Mesodermal cell (in vitro differentiated cells): ENCODE measurements around the gene POR.
"Not testable (repeated sequence)": the region's sequence is repeated elsewhere in the genome, so short reads cannot be mapped to it uniquely, and the experiment has no call there.

Experiments
- H3K27ac ChIP-seq: 2 replicates; pipeline ENCODE4 v1.7.0; 2013; ENCODE audit warnings: mild to moderate bottlenecking, low read depth, low read length, moderate library complexity; ENCODE audit not compliant: severe bottlenecking
- H3K36me3 ChIP-seq: 2 replicates; pipeline ENCODE4 v1.7.1; 2013; ENCODE audit warnings: mild to moderate bottlenecking, low read length, moderate library complexity; ENCODE audit not compliant: control insufficient read depth, insufficient read depth
- H3K4me1 ChIP-seq: one replicate; pipeline ENCODE4 v1.7.1; 2013; ENCODE audit warnings: mild to moderate bottlenecking, low read length; ENCODE audit not compliant: insufficient read depth, control insufficient read depth, poor library complexity, severe bottlenecking
- H3K4me3 ChIP-seq: 2 replicates; pipeline ENCODE4 v1.7.0; 2013; ENCODE audit warnings: low read length, control low read depth, mild to moderate bottlenecking; ENCODE audit not compliant: insufficient read depth, poor library complexity, severe bottlenecking; ENCODE audit errors: extremely low read depth
- H3K9me3 ChIP-seq: 2 replicates; pipeline ENCODE4 v1.7.1; 2013; ENCODE audit warnings: mild to moderate bottlenecking, low read length, moderate library complexity; ENCODE audit not compliant: control insufficient read depth
- WGBS, 2 experiments: methylation state at CpG; one replicate each; pipeline ENCODE4 v1.1.5; 2013; ENCODE audit warnings: missing lambda C conversion rate in 2 of 2; ENCODE audit not compliant: insufficient coverage in 2 of 2; 5-methylcytosine and 5-hydroxymethylcytosine counted together

Gene POR

GRCh38 chr7:75905785-75906604 is 9.0 kb upstream of the POR start:
- no peaks in the 10 kb centered on the region for H3K36me3 ChIP-seq
- H3K9me3 ChIP-seq: no peaks in the 10 kb centered on the region
- WGBS, 2 experiments: 53 to 61% methylated on average over 9 to 15 of the region's 17 CpGs
- no peak overlapping the region for H3K4me3 ChIP-seq
- no peak overlapping the region for H3K27ac ChIP-seq
- H3K4me1 ChIP-seq: no peaks in the 10 kb centered on the region

GRCh38 chr7:75906991-75907667 is 7.8 kb upstream of the POR start:
- Histone ChIP-seq H3K9me3 (no peaks in the 10 kb centered on the region), H3K4me3 (no peak overlapping the region), H3K36me3 (no peaks in the 10 kb centered on the region), H3K27ac (no peak overlapping the region), H3K4me1 (no peaks in the 10 kb centered on the region)
- 85 to 98% methylated on average over 7 to 10 of the region's 10 CpGs for WGBS, 2 experiments

GRCh38 chr7:75907668-75908039 is 7.3 kb upstream of the POR start:
- not testable (repeated sequence) for H3K4me3 ChIP-seq, H3K9me3 ChIP-seq, H3K4me1 ChIP-seq, H3K36me3 ChIP-seq, H3K27ac ChIP-seq
- WGBS, 2 experiments: 87 to 93% methylated on average over 4 to 5 of the region's 9 CpGs

GRCh38 chr7:75909521-75910132 is 5.3 kb upstream of the POR start:
- WGBS, 2 experiments: 94 to 100% methylated on average over 2 to 5 of the region's 5 CpGs

GRCh38 chr7:75911186-75911585 is 3.8 kb upstream of the POR start:
- H3K4me1 ChIP-seq, H3K9me3 ChIP-seq, H3K4me3 ChIP-seq, H3K36me3 ChIP-seq, H3K27ac ChIP-seq: not testable (repeated sequence)
- WGBS, 2 experiments: 87 to 92% methylated on average over 10 to 11 of the region's 12 CpGs

More at GRCh38 chr7:75909521-75910132, 5.3 kb upstream of the POR start:
- Histone ChIP-seq H3K36me3 (no peaks in the 10 kb centered on the region), H3K4me3 (no peak overlapping the region), H3K27ac (no peak overlapping the region), H3K9me3 (no peaks in the 10 kb centered on the region), H3K4me1 (peaks cover 6% of the 10 kb centered on the region)

GRCh38 chr7:75913437-75913836 is 1.5 kb upstream of the POR start:
- Histone ChIP-seq H3K4me3 (no peak overlapping the region), H3K9me3 (no peaks in the 10 kb centered on the region), H3K36me3 (no peaks in the 10 kb centered on the region), H3K27ac (no peak overlapping the region), H3K4me1 (peaks cover 12% of the 10 kb centered on the region)
- WGBS, 2 experiments: 93% methylated on average over 3 of the region's 6 CpGs; no CpG with 5 or more reads in 1 of the 2 experiments

- Histone ChIP-seq H3K27ac (peak overlapping the region; percentile 71), H3K9me3 (no peaks in the 10 kb centered on the region), H3K36me3 (no peaks in the 10 kb centered on the region), H3K4me3 (peak overlapping the region; percentile 96), H3K4me1 (peaks cover 12% of the 10 kb centered on the region)
- WGBS, 2 experiments: 49 to 57% methylated on average over 16 to 18 of the region's 18 CpGs
These were observed 743 bp upstream of the POR start for GRCh38 chr7:75914169-75914654.

- Histone ChIP-seq H3K9me3 (no peaks in the 10 kb centered on the region), H3K36me3 (no peaks in the 10 kb centered on the region), H3K27ac (no peak overlapping the region), H3K4me1 (peaks cover 12% of the 10 kb centered on the region), H3K4me3 (peak overlapping the region; percentile 96)
- 1 to 2% methylated on average over 18 to 26 of the region's 32 CpGs for WGBS, 2 experiments
These were observed 631 bp downstream of the POR start for GRCh38 chr7:75915416-75916156.

GRCh38 chr7:75916259-75916658 is 1.3 kb downstream of the POR start:
- Histone ChIP-seq H3K9me3 (no peaks in the 10 kb centered on the region), H3K27ac (no peak overlapping the region)
- WGBS, 2 experiments: 53 to 57% methylated on average over 1 to 4 of the region's 5 CpGs

More at GRCh38 chr7:75916259-75916658, 1.3 kb downstream of the POR start:
- no peaks in the 10 kb centered on the region for H3K36me3 ChIP-seq
- H3K4me3 ChIP-seq: peak overlapping the region; percentile 96
- H3K4me1 ChIP-seq: peaks cover 12% of the 10 kb centered on the region
